Tibial nerve (tissue), 4 donors: ENCODE results near the gene THSD4.

ENCODE experiments used
- EP300 ChIP-seq, 2 donors: sonication (generic); formaldehyde crosslinking; IDR thresholded peaks; one replicate each; pipeline ENCODE4 v1.6.1; 2017; ENCODE audit warnings: antibody characterized with exemption in 2 of 2, mild to moderate bottlenecking in 1 of 2
- POLR2A ChIP-seq, 2 donors: fragments of 450-650 bp; IDR thresholded peaks; one replicate each; pipeline ENCODE4 v1.6.1; 2017; ENCODE audit warnings: antibody characterized with exemption in 2 of 2, mild to moderate bottlenecking in 2 of 2, moderate library complexity in 2 of 2
- TF ChIP-seq, protein P1 (sequence below), 5 experiments: fragments of 200-600 bp in 3 of 5; fragments of 450-650 bp in 2 of 5; sonication (generic) in 3 of 5; IDR thresholded peaks; one replicate each; pipeline ENCODE4 v1.5.1; 2016 to 2019; ENCODE audit warnings: antibody characterized with exemption in 5 of 5, mild to moderate bottlenecking in 3 of 5, moderate library complexity in 2 of 5

DNA sequence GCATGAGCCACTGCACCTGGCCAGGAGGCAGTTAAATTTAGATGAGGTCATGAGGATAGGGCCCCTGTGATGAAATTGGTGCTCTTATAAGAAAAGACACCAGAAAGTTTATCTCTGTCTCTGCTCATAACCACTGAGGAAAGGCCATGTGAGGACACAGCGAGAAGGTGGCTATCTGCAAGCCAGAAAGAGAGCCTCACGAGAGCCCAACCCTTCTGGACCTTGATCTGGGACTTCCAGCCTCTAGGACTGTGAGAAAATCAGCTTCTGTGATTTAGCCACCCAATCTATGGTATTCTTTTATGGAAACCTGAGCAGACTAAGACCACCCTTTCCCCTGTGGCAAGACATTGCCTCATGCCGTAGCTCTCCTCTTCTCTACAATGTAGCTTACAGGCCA lies 337.6 kb downstream of the THSD4 start:
- TF ChIP-seq, protein P1, sequence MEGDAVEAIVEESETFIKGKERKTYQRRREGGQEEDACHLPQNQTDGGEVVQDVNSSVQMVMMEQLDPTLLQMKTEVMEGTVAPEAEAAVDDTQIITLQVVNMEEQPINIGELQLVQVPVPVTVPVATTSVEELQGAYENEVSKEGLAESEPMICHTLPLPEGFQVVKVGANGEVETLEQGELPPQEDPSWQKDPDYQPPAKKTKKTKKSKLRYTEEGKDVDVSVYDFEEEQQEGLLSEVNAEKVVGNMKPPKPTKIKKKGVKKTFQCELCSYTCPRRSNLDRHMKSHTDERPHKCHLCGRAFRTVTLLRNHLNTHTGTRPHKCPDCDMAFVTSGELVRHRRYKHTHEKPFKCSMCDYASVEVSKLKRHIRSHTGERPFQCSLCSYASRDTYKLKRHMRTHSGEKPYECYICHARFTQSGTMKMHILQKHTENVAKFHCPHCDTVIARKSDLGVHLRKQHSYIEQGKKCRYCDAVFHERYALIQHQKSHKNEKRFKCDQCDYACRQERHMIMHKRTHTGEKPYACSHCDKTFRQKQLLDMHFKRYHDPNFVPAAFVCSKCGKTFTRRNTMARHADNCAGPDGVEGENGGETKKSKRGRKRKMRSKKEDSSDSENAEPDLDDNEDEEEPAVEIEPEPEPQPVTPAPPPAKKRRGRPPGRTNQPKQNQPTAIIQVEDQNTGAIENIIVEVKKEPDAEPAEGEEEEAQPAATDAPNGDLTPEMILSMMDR (IDR thresholded peaks at IDR 0.05) = no peak
- no peak for TF ChIP-seq POLR2A (IDR thresholded peaks at IDR 0.05)
- TF ChIP-seq EP300 (IDR thresholded peaks at IDR 0.05) = no peak
